Esophagus muscularis mucosa (tissue), 4 donors: ENCODE data around the gene ESR2. TPM values are rescaled to one million over a fixed set of nuclear protein-coding genes. Genes with fewer than 3 reads are reported as not detected.

Experiments
- DNase-seq: peaks from one replicate; pipeline ENCODE4 v3.0.0-alpha.2; 2017; ENCODE audit errors: extremely low spot score
- H3K27ac ChIP-seq, 4 donors: fragments of 200-600 bp; sonication (generic); replicated peaks in 1 of 4; 1 replicate in 3 of 4; 2 replicates in 1 of 4; pipeline ENCODE4 v1.5.1; 2016 to 2019; ENCODE audit warnings: mild to moderate bottlenecking in 1 of 4
- H3K27me3 ChIP-seq, 4 donors: fragments of 200-600 bp; sonication (generic); one replicate each; pipeline versions ENCODE4 v1.5.1 to v1.6.0; 2016 to 2019
- H3K36me3 ChIP-seq, 4 donors: fragments of 200-600 bp; sonication (generic); one replicate each; pipeline ENCODE4 v1.5.1; 2016 to 2019
- H3K4me1 ChIP-seq, 4 donors: fragments of 200-600 bp; sonication (generic); one replicate each; pipeline ENCODE4 v1.5.1; 2016 to 2019
- H3K4me3 ChIP-seq, 4 donors: fragments of 200-600 bp; sonication (generic); 1 replicate in 2 of 4; 2 replicates in 2 of 4; pipeline ENCODE4 v1.5.1; 2016 to 2019; ENCODE audit warnings: mild to moderate bottlenecking in 4 of 4, moderate library complexity in 1 of 4
- H3K9me3 ChIP-seq, 4 donors: fragments of 200-600 bp; sonication (generic); 1 replicate in 3 of 4; 2 replicates in 1 of 4; pipeline ENCODE4 v1.5.1; 2016 to 2019
- EP300 ChIP-seq: sonication (generic); formaldehyde crosslinking; IDR thresholded peaks from one replicate; pipeline ENCODE4 v1.6.1; 2017; ENCODE audit warnings: antibody characterized with exemption
- POLR2A ChIP-seq: fragments of 450-650 bp; IDR thresholded peaks from one replicate; pipeline ENCODE4 v1.6.1; 2017; ENCODE audit warnings: antibody characterized with exemption, moderate library complexity, mild to moderate bottlenecking, low read depth
- POLR2AphosphoS5 ChIP-seq, 2 donors: sonication (generic); formaldehyde crosslinking; IDR thresholded peaks; one replicate each; pipeline ENCODE4 v1.6.1; 2017; ENCODE audit warnings: antibody characterized with exemption in 2 of 2
- WGBS: methylation state at CpG from one replicate; pipeline ENCODE4 v1.1.5; 2018; 5-methylcytosine and 5-hydroxymethylcytosine counted together
- intact Hi-C: fragments of 100-400 bp; cut with DNase I; formaldehyde crosslinking; loops from one replicate; pipeline ENCODE4 v1.15.1; 2023
- total RNA-seq, 4 donors: library from RNA; depleted of rRNA; stranded (reverse); fragments of >200 nt; gene quantifications; one replicate each; pipeline versions ENCODE4 v1.1.0 to v1.2.1, GENCODE V29; 2016
- TF ChIP-seq, protein P1 (sequence below), 3 experiments: fragments of 200-600 bp in 2 of 3; fragments of 450-650 bp in 1 of 3; sonication (generic) in 2 of 3; IDR thresholded peaks; one replicate each; pipeline ENCODE4 v1.5.1; 2017 to 2019; ENCODE audit warnings: antibody characterized with exemption in 3 of 3, mild to moderate bottlenecking in 2 of 3, moderate library complexity in 1 of 3

The ESR2 gene
- total RNA-seq, 4 donors from 2014 or later, result 0.29 to 0.83 (median 0.42) TPM; not detected in 1

DNA sequence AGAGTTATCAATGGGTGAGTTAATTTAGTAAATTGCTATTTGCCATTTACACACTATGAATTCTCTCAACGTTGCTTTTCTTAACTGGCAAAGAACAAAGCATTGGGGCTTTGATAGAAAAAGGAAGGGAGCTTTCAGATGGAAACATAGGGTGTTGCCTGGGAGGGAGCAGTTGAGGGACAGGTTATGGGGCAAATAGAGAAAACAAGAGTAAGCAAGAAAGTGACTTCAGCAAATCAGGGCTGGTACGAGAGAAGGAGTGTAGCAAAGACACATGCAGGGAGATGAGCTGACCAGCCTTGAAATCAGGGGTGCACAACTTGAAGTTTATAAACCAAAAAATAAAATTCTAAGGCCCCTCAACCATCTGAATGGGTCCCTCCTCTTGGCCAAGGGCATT lies 15.7 kb downstream of the ESR2 start:
- Histone ChIP-seq H3K4me3 (no peak overlapping the region), H3K27me3 (peaks cover 0 to 3% (median 0%) of the 10 kb centered on the region in 4 donors), H3K27ac (no peak overlapping the region), H3K36me3 (no peaks in the 10 kb centered on the region), H3K4me1 (no peaks in the 10 kb centered on the region), H3K9me3 (no peaks in the 10 kb centered on the region)
- intact Hi-C loops, result no loop called here
- WGBS, result 65% methylated on average over 2 of the region's 2 CpGs
- TF ChIP-seq POLR2AphosphoS5 (IDR thresholded peaks at IDR 0.05), result no peak
- DNase-seq, result no peak

DNA sequence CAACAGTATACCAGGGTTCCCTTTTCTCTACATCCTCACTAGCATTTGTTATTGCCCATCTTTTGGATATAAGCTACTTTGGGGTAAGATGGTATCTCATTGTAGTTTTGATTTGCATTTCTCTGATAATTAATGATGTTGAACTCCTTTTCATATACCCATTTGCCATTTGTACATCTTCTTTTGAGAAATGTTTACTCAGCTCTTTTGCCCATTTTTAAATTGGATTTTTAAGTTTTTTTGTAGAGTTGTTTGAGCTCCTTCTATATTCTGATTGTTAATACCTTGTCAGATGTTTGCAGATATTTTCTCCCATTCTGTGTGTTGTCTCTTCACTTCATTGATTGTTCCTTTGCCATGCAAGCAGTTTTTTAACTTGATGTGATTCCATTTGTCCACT lies 22.2 kb downstream of the ESR2 start:
- DNase-seq, result no peak
- no peak overlapping the region for H3K27ac ChIP-seq
- no peaks in the 10 kb centered on the region for H3K4me1 ChIP-seq
- no peaks in the 10 kb centered on the region for H3K9me3 ChIP-seq
- intact Hi-C loops, result no loop called here
- H3K4me3 ChIP-seq, result no peak overlapping the region
- H3K27me3 ChIP-seq, result peaks cover 0 to 3% (median 0%) of the 10 kb centered on the region in 4 donors
- TF ChIP-seq EP300 (no peak), POLR2A (no peak), POLR2AphosphoS5 (IDR thresholded peaks at IDR 0.05) (no peak)
- TF ChIP-seq, protein P1, sequence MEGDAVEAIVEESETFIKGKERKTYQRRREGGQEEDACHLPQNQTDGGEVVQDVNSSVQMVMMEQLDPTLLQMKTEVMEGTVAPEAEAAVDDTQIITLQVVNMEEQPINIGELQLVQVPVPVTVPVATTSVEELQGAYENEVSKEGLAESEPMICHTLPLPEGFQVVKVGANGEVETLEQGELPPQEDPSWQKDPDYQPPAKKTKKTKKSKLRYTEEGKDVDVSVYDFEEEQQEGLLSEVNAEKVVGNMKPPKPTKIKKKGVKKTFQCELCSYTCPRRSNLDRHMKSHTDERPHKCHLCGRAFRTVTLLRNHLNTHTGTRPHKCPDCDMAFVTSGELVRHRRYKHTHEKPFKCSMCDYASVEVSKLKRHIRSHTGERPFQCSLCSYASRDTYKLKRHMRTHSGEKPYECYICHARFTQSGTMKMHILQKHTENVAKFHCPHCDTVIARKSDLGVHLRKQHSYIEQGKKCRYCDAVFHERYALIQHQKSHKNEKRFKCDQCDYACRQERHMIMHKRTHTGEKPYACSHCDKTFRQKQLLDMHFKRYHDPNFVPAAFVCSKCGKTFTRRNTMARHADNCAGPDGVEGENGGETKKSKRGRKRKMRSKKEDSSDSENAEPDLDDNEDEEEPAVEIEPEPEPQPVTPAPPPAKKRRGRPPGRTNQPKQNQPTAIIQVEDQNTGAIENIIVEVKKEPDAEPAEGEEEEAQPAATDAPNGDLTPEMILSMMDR (IDR thresholded peaks at IDR 0.05), result no peak
- H3K36me3 ChIP-seq, result no peaks in the 10 kb centered on the region

DNA sequence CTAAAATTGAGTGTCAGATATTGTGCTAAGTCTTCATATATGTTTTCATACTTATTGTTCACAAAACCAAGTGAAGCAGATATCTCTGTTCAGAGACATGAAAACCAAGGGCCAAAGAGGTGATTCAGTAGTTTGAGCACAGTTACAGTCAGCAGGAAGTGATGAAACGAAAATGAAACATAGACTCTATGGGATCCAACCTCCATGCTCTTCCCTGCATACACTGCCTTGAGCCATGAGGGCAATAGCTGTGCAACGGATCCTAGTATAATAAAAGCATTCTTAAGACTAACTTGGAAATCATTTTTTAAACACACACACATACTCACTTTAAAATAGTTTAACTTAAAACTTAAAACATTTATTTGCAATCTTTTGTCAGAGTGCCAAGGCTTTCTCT lies 27.9 kb downstream of the ESR2 start:
- no peak for DNase-seq
- 29% methylated on average over 2 of the region's 2 CpGs for WGBS

DNA sequence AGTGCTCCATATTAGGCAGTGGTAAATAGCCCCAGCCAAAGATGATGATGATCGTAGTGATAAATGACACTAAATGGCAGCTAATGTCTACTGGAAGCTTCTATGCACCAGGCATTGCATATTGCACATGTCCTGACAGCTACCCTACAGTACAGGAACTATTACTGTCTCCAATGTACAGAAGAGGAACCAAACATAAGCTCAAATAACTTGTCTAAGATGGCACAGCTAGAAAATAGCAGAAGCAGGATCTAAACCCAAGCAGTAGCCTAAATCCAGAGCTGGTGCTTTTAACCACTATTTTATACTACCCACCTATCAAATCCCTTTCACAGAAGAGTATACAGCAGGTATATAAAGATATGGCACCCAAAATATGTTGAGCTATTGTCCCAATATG lies 28.9 kb downstream of the ESR2 start:
- no peaks in the 10 kb centered on the region for H3K9me3 ChIP-seq
- no peak overlapping the region for H3K4me3 ChIP-seq
- 89% methylated on average over 1 of the region's 1 CpG for WGBS
- H3K27me3 ChIP-seq, result no peaks in the 10 kb centered on the region
- DNase-seq, result no peak
- intact Hi-C loops, result no loop called here
- TF ChIP-seq POLR2AphosphoS5 (IDR thresholded peaks at IDR 0.05) (no peak), EP300 (no peak)
- H3K36me3 ChIP-seq, result no peaks in the 10 kb centered on the region
- no peak overlapping the region for H3K27ac ChIP-seq
- no peaks in the 10 kb centered on the region for H3K4me1 ChIP-seq

More for the DNA sequence above, 27.9 kb downstream of the ESR2 start:
- no peaks in the 10 kb centered on the region for H3K4me1 ChIP-seq
- no peak overlapping the region for H3K27ac ChIP-seq
- intact Hi-C loops, result no loop called here
- H3K4me3 ChIP-seq, result no peak overlapping the region
- no peaks in the 10 kb centered on the region for H3K36me3 ChIP-seq
- H3K27me3 ChIP-seq, result no peaks in the 10 kb centered on the region
- no peaks in the 10 kb centered on the region for H3K9me3 ChIP-seq
- TF ChIP-seq, protein P1 (IDR thresholded peaks at IDR 0.05), result no peak
- TF ChIP-seq POLR2AphosphoS5 (IDR thresholded peaks at IDR 0.05) (no peak), POLR2A (no peak), EP300 (no peak)

DNA sequence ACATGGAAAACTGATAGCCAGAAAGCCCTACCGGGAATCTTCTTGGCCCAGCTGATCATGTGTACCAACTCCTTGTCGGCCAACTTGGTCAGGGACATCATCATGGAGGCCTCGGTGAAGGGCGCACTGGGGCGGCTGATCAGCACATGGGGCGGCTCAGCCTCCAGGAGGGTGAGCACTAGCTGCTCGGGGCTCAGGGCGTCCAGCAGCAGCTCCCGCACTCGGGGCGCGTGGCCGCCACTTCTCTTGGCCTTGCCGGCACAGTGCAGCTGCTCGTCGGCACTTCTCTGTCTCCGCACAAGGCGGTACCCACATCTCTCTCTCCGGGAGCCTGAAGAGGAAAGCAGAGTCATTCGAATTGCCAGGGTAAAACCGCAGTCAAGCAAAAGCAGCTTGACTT lies 33.8 kb downstream of the ESR2 start:
- DNase-seq, result no peak
- Histone ChIP-seq H3K9me3 (no peaks in the 10 kb centered on the region), H3K36me3 (no peaks in the 10 kb centered on the region), H3K4me1 (no peaks in the 10 kb centered on the region), H3K4me3 (no peak overlapping the region), H3K27me3 (no peaks in the 10 kb centered on the region), H3K27ac (no peak overlapping the region)
- WGBS, result 94% methylated on average over 6 of the region's 21 CpGs
- TF ChIP-seq POLR2AphosphoS5 (IDR thresholded peaks at IDR 0.05) (no peak), POLR2A (no peak)
- TF ChIP-seq, protein P1 (IDR thresholded peaks at IDR 0.05), result no peak
- intact Hi-C loops, result no loop called here

DNA sequence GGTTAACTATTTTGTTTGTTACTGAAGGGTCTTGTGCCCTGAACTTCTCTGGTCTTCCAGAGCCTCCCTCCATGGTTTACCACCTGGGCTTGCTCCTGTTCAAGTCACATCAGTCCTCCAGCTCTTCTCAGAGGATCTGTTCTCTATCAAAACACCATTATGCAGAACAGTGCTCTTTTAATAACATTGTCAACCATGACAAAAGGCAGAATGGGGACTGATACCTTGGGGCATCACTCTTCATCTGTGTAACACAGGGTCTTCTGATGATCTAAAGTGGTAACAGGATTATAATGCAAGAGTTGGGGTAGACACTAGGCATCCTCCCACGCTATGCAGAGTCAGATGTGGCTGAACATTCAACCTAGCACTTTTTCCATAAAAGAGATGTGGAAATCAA lies 38.4 kb downstream of the ESR2 start:
- no peak overlapping the region for H3K4me3 ChIP-seq
- no peak overlapping the region for H3K27ac ChIP-seq
- intact Hi-C loops, result no loop called here
- H3K4me1 ChIP-seq, result no peaks in the 10 kb centered on the region
- TF ChIP-seq, protein P1 (IDR thresholded peaks at IDR 0.05), result no peak
- WGBS, result 84% methylated on average over 1 of the region's 1 CpG
- H3K36me3 ChIP-seq, result no peaks in the 10 kb centered on the region
- H3K9me3 ChIP-seq, result no peaks in the 10 kb centered on the region
- H3K27me3 ChIP-seq, result no peaks in the 10 kb centered on the region
- no peak for DNase-seq
